Endothelial cell of umbilical vein (primary cell): Measurements from ENCODE around the gene FHDC1. TPM values are rescaled to one million over a fixed set of nuclear protein-coding genes. Genes with fewer than 3 reads are reported as not detected.

Experiments
- BruUV-seq: library from RNA; stranded (reverse); fragments of 400-500 nt; replicated peaks from 2 replicates; lab custom pipeline; 2021; lab: Mats Ljungman, UMichigan
- CTCF ChIA-PET: fragments of 300-600, 350-600 bp; sonication (Branson Sonifier 250); formaldehyde crosslinking; loops from one replicate; lab custom pipeline; 2021; ENCODE audit warnings: antibody characterized with exemption, inconsistent platforms; lab: Charles Lee
- POLR2A ChIA-PET: fragments of 300-600, 350-600 bp; sonication (Branson Sonifier 250); formaldehyde crosslinking; loops from one replicate; lab custom pipeline; 2021; ENCODE audit warnings: antibody characterized with exemption, inconsistent platforms; lab: Charles Lee
- DNase-seq: peaks from one replicate; pipeline ENCODE4 v3.0.0-alpha.2; 2011; ENCODE audit warnings: low read depth, low spot score
- FAIRE-seq: peaks from 2 replicates; lab custom pipeline; 2011; peaks lifted over from hg19 to GRCh38; lab: Jason Lieb, UNC
- H2AFZ ChIP-seq: 2 replicates; pipeline ENCODE4 v1.6.0; 2012; ENCODE audit warnings: low read depth, low read length, control low read depth, inconsistent platforms
- H3K27ac ChIP-seq: 2 replicates; pipeline ENCODE4 v1.5.1; 2011; ENCODE audit warnings: low read depth, mild to moderate bottlenecking, control low read depth, low read length, moderate library complexity; ENCODE audit not compliant: insufficient read depth
- H3K27me3 ChIP-seq, 2 experiments: 2 replicates each; pipeline versions ENCODE4 v1.6.0 to v1.6.1; 2011; ENCODE audit warnings: low read length in 2 of 2, mixed read lengths in 1 of 2; ENCODE audit not compliant: control insufficient read depth in 2 of 2, insufficient read depth in 2 of 2
- H3K36me3 ChIP-seq, 2 experiments: 2 replicates in 1 of 2; 3 replicates in 1 of 2; pipeline ENCODE4 v1.5.1; 2011; ENCODE audit warnings: low read length in 2 of 2, mild to moderate bottlenecking in 1 of 2, moderate library complexity in 1 of 2; ENCODE audit not compliant: control insufficient read depth in 2 of 2, insufficient read depth in 2 of 2; ENCODE audit errors: extremely low read depth in 1 of 2
- H3K4me1 ChIP-seq: 3 replicates; pipeline ENCODE4 v1.5.1; 2011; ENCODE audit warnings: mild to moderate bottlenecking, low read length; ENCODE audit not compliant: control insufficient read depth, insufficient read depth; ENCODE audit errors: extremely low read depth
- H3K4me2 ChIP-seq: 2 replicates; pipeline ENCODE4 v1.6.1; 2011; ENCODE audit warnings: low read length, control low read depth, mixed read lengths; ENCODE audit not compliant: insufficient read depth
- H3K4me3 ChIP-seq, 3 experiments: fragments of 200-600 bp in 1 of 3; sonication (generic), shearing (Covaris generic) in 1 of 3; replicated peaks in 1 of 3; 2 replicates each; pipeline ENCODE4 v1.5.1; 2011 to 2016; ENCODE audit warnings: control low read depth in 3 of 3, low read length in 3 of 3, mild to moderate bottlenecking in 2 of 3, inconsistent platforms in 1 of 3, low read depth in 1 of 3, moderate library complexity in 1 of 3; ENCODE audit not compliant: insufficient read depth in 1 of 3
- H3K79me2 ChIP-seq: 2 replicates; pipeline ENCODE4 v1.6.0; 2012; ENCODE audit warnings: low read length, inconsistent platforms; ENCODE audit not compliant: control insufficient read depth, insufficient read depth
- H3K9ac ChIP-seq: replicated peaks from 2 replicates; pipeline ENCODE3; 2011; ENCODE audit warnings: low read length, control low read depth; ENCODE audit not compliant: insufficient read depth; ENCODE audit errors: extremely low read depth
- H3K9me1 ChIP-seq: replicated peaks from 3 replicates; pipeline ENCODE4 v1.6.0; 2011; ENCODE audit warnings: mild to moderate bottlenecking, low read length; ENCODE audit not compliant: control insufficient read depth, insufficient read depth; ENCODE audit errors: extremely low read depth
- H3K9me3 ChIP-seq: replicated peaks from 2 replicates; pipeline ENCODE4 v1.5.1; 2012; ENCODE audit warnings: low read length, inconsistent platforms; ENCODE audit not compliant: control insufficient read depth, insufficient read depth
- H4K20me1 ChIP-seq: replicated peaks from 2 replicates; pipeline ENCODE3; 2011; ENCODE audit warnings: mild to moderate bottlenecking, low read length; ENCODE audit not compliant: control insufficient read depth, insufficient read depth; ENCODE audit errors: extremely low read depth
- CTCF ChIP-seq, 2 donors: IDR thresholded peaks; 1 replicate in 1 of 2; 2 replicates in 1 of 2; pipeline ENCODE4 v1.5.1; 2011; ENCODE audit warnings: low read length in 2 of 2, mild to moderate bottlenecking in 2 of 2, moderate library complexity in 2 of 2, control low read depth in 1 of 2, inconsistent platforms in 1 of 2, low read depth in 1 of 2; ENCODE audit not compliant: insufficient read depth in 1 of 2; ENCODE audit errors: extremely low read depth in 1 of 2
- FOS ChIP-seq: IDR thresholded peaks from 2 replicates; pipeline ENCODE4 v1.6.1; 2011; ENCODE audit warnings: mild to moderate bottlenecking, low read length, moderate library complexity, borderline replicate concordance; ENCODE audit not compliant: insufficient read depth
- GATA2 ChIP-seq: IDR thresholded peaks from 2 replicates; pipeline ENCODE4 v1.7.0; 2011; ENCODE audit warnings: low read depth, mild to moderate bottlenecking, moderate library complexity, mixed read lengths, low read length; ENCODE audit not compliant: insufficient read length, insufficient read depth
- JUN ChIP-seq: IDR thresholded peaks from 2 replicates; pipeline ENCODE4 v1.6.1; 2011; ENCODE audit warnings: borderline replicate concordance, low read depth; ENCODE audit not compliant: insufficient read length, insufficient read depth
- MYC ChIP-seq: IDR thresholded peaks from one replicate; pipeline ENCODE4 v1.6.1; 2011; ENCODE audit warnings: mild to moderate bottlenecking, low read depth, low read length
- POLR2A ChIP-seq: IDR thresholded peaks from 2 replicates; pipeline ENCODE4 v1.6.1; 2012; ENCODE audit warnings: low read depth, mild to moderate bottlenecking, control low read depth, low read length
- POLR2AphosphoS5 ChIP-seq: IDR thresholded peaks from 2 replicates; pipeline ENCODE4 v1.6.1; 2012; ENCODE audit warnings: low read depth, mild to moderate bottlenecking, control low read depth, low read length, moderate library complexity; ENCODE audit not compliant: insufficient read depth
- dilution Hi-C: fragments of 300-500 bp; cut with MboI; formaldehyde crosslinking; loops from one replicate; pipeline ENCODE4 v1.15.0; 2019; ENCODE audit warnings: low sequenced_read_pairs; ENCODE audit not compliant: extremely low pct_ligation_motif_present
- intact Hi-C: fragments of 100-400 bp; cut with micrococcal nuclease; formaldehyde crosslinking; loops from one replicate; pipeline ENCODE4 v1.10.0; 2022
- polyA plus RNA-seq, 4 experiments: library from polyadenylated mRNA; depleted of rRNA in 3 of 4; stranded (reverse) in 3 of 4; unstranded in 1 of 4; fragments of >200 nt; gene quantifications; 2 replicates each; pipeline versions ENCODE4 v1.2.1 to v1.2.3, GENCODE V29; 2011 to 2012; ENCODE audit warnings: missing spikeins in 1 of 4
- total RNA-seq: library from RNA; stranded (reverse); gene quantifications from 2 replicates; pipeline ENCODE4 v1.2.3, GENCODE V29; 2021
- TF ChIP-seq, protein P1 (sequence below): IDR thresholded peaks from 2 replicates; pipeline ENCODE4 v1.6.1; 2011; ENCODE audit not compliant: insufficient read depth, insufficient read length

The FHDC1 gene
- total and polyA plus RNA-seq, 2 donors (not counting 3 experiments of a cell fraction or from before 2014, with no cell fraction given) = 0.03 to 0.18 TPM

DNA sequence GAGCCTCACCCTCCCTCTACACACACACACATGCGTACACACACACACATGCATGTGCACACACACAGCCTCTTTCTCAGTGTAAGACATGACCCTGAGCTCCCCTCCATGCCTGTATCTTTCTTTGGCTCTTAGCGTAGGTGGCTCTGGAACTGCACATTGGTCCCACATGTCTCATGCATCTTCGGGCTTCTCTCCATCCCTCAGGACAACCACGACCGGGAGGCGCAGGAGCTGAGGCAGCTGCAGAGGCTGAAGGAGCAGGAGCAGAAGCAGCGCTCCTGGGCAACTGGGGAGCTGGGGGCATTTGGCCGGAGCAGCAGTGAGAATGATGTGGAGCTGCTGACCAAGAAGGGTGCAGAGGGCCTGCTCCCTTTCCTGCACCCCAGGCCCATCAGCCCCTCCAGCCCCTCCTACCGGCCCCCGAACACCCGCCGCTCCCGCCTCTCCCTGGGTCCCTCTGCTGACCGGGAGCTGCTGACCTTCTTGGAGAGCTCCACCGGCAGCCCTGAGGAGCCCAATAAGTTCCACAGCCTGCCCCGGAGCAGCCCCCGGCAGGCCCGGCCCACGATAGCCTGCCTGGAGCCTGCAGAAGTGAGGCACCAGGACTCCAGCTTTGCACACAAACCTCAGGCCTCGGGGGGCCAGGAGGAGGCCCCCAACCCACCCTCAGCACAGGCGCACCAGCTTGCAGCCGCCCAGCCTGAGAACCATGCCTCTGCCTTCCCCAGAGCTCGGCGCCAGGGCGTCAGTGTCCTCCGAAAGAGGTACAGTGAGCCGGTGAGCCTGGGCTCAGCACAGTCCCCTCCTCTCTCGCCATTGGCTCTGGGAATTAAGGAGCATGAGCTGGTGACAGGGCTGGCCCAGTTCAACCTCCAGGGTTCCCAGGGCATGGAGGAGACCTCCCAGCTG is 38.6 kb downstream of the FHDC1 start:
- CTCF ChIA-PET = interaction anchor here (1.5 kb wide), 1 partner anchor 9 kb away, joined by 6 read pairs; no protein-coding TSS in a partner anchor
- DNase-seq (no peak), FAIRE-seq (no peak)
- Histone ChIP-seq H3K9ac (no peak overlapping the region), H3K27ac (no peak overlapping the region), H3K4me3 (no peak overlapping the region), H2AFZ (no peak overlapping the region), H3K79me2 (no peaks in the 10 kb centered on the region), H3K4me1 (no peaks in the 10 kb centered on the region), H3K36me3 (no peaks in the 10 kb centered on the region), H3K27me3 (peaks cover 0 to 2% of the 10 kb centered on the region in 2 experiments), H3K9me1 (no peaks in the 10 kb centered on the region), H3K4me2 (no peak overlapping the region), H3K9me3 (no peaks in the 10 kb centered on the region), H4K20me1 (no peaks in the 10 kb centered on the region)
- BruUV-seq = no TSS peak
- intact Hi-C loops (no loop called here), dilution Hi-C loops (no loop called here)
- POLR2A ChIA-PET = no interaction called here
- TF ChIP-seq POLR2AphosphoS5 = no peak
- TF ChIP-seq POLR2A = no peak
- no peak for TF ChIP-seq FOS
- TF ChIP-seq, protein P1, sequence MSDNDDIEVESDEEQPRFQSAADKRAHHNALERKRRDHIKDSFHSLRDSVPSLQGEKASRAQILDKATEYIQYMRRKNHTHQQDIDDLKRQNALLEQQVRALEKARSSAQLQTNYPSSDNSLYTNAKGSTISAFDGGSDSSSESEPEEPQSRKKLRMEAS = no peak
- no peak for TF ChIP-seq GATA2
- no peak for TF ChIP-seq MYC
- TF ChIP-seq JUN = no peak
- TF ChIP-seq CTCF (IDR thresholded peaks at IDR 0.05; ENCODE audit: extremely low read depth in 1 of 2, insufficient read depth in 1 of 2, low read depth in 1 of 2, low read length in 2 of 2) = no peak
